HEK293 (cell line): Measurements from ENCODE around the gene STK40.

Experiments
- CTCF ChIP-seq: fragments of 450-650 bp; formaldehyde crosslinking; IDR thresholded peaks from 2 replicates; pipeline ENCODE4 v1.5.1; 2016; ENCODE audit warnings: missing biosample characterization, missing genetic modification characterization
- GFI1B ChIP-seq: fragments of 450-650 bp; formaldehyde crosslinking; IDR thresholded peaks from 2 replicates; pipeline ENCODE4 v1.5.1; 2016; ENCODE audit warnings: missing biosample characterization, missing genetic modification characterization
- GLIS1 ChIP-seq: fragments of 450-650 bp; formaldehyde crosslinking; IDR thresholded peaks from 2 replicates; pipeline ENCODE4 v1.5.1; 2016; ENCODE audit warnings: missing biosample characterization, missing genetic modification characterization
- KLF1 ChIP-seq: fragments of 450-650 bp; formaldehyde crosslinking; IDR thresholded peaks from 2 replicates; pipeline ENCODE4 v1.5.1; 2016; ENCODE audit warnings: missing biosample characterization, missing genetic modification characterization
- KLF9 ChIP-seq: fragments of 450-650 bp; formaldehyde crosslinking; IDR thresholded peaks from 2 replicates; pipeline ENCODE4 v1.5.1; 2016; ENCODE audit warnings: missing biosample characterization, missing genetic modification characterization, low read depth
- PATZ1 ChIP-seq: fragments of 450-650 bp; formaldehyde crosslinking; IDR thresholded peaks from 2 replicates; pipeline ENCODE4 v1.5.1; 2016; ENCODE audit warnings: missing biosample characterization, missing genetic modification characterization
- PRDM10 ChIP-seq: fragments of 450-650 bp; formaldehyde crosslinking; IDR thresholded peaks from 2 replicates; pipeline ENCODE4 v1.5.1; 2016; ENCODE audit warnings: missing biosample characterization, missing genetic modification characterization
- SP3 ChIP-seq: fragments of 450-650 bp; formaldehyde crosslinking; IDR thresholded peaks from 2 replicates; pipeline ENCODE4 v1.5.1; 2016; ENCODE audit warnings: missing biosample characterization, missing genetic modification characterization
- ZBTB21 ChIP-seq: fragments of 450-650 bp; formaldehyde crosslinking; IDR thresholded peaks from 2 replicates; pipeline ENCODE4 v1.5.1; 2017; ENCODE audit warnings: missing biosample characterization, missing genetic modification characterization
- ZBTB26 ChIP-seq: fragments of 450-650 bp; formaldehyde crosslinking; optimal IDR thresholded peaks from 2 replicates; pipeline ENCODE3; 2016; ENCODE audit warnings: missing biosample characterization, mild to moderate bottlenecking, missing genetic modification characterization
- ZFP37 ChIP-seq: fragments of 450-650 bp; formaldehyde crosslinking; IDR thresholded peaks from 2 replicates; pipeline ENCODE4 v1.5.1; 2016; ENCODE audit warnings: missing biosample characterization, missing genetic modification characterization
- ZNF121 ChIP-seq: fragments of 450-650 bp; formaldehyde crosslinking; IDR thresholded peaks from 2 replicates; pipeline ENCODE4 v1.5.1; 2016; ENCODE audit warnings: missing biosample characterization, missing genetic modification characterization
- ZNF214 ChIP-seq: fragments of 450-650 bp; formaldehyde crosslinking; IDR thresholded peaks from 2 replicates; pipeline ENCODE4 v1.5.1; 2017; ENCODE audit warnings: missing biosample characterization, mild to moderate bottlenecking, missing genetic modification characterization, borderline replicate concordance
- ZNF223 ChIP-seq: fragments of 450-650 bp; formaldehyde crosslinking; IDR thresholded peaks from 2 replicates; pipeline ENCODE4 v1.5.1; 2016; ENCODE audit warnings: missing biosample characterization, missing genetic modification characterization
- ZNF24 ChIP-seq: fragments of 450-650 bp; formaldehyde crosslinking; IDR thresholded peaks from 2 replicates; pipeline ENCODE4 v1.5.1; 2016; ENCODE audit warnings: missing biosample characterization, missing genetic modification characterization
- ZNF341 ChIP-seq: fragments of 450-650 bp; formaldehyde crosslinking; IDR thresholded peaks from 2 replicates; pipeline ENCODE4; 2016; ENCODE audit warnings: low read depth, missing biosample characterization, missing genetic modification characterization
- ZNF501 ChIP-seq: fragments of 450-650 bp; formaldehyde crosslinking; IDR thresholded peaks from 2 replicates; pipeline ENCODE4 v1.5.1; 2016; ENCODE audit warnings: missing biosample characterization, missing genetic modification characterization
- ZNF518A ChIP-seq: fragments of 450-650 bp; formaldehyde crosslinking; conservative IDR thresholded peaks from 2 replicates; pipeline ENCODE4 v1.5.1; 2016; ENCODE audit warnings: low read depth, missing biosample characterization, missing genetic modification characterization
- ZNF580 ChIP-seq: fragments of 450-650 bp; formaldehyde crosslinking; IDR thresholded peaks from 2 replicates; pipeline ENCODE4 v1.5.1; 2016; ENCODE audit warnings: missing biosample characterization, missing genetic modification characterization
- ZNF600 ChIP-seq: fragments of 450-650 bp; formaldehyde crosslinking; IDR thresholded peaks from 2 replicates; pipeline ENCODE4 v1.5.1; 2016; ENCODE audit warnings: missing biosample characterization, missing genetic modification characterization
- ZNF645 ChIP-seq: fragments of 450-650 bp; formaldehyde crosslinking; IDR thresholded peaks from 2 replicates; pipeline ENCODE4; 2016; ENCODE audit warnings: missing biosample characterization, missing genetic modification characterization
- ZNF664 ChIP-seq: fragments of 450-650 bp; formaldehyde crosslinking; IDR thresholded peaks from 2 replicates; pipeline ENCODE4 v1.5.1; 2016; ENCODE audit warnings: missing biosample characterization, missing genetic modification characterization
- ZSCAN16 ChIP-seq: fragments of 450-650 bp; formaldehyde crosslinking; IDR thresholded peaks from 2 replicates; pipeline ENCODE4 v1.5.1; 2016; ENCODE audit warnings: missing biosample characterization, missing genetic modification characterization

The STK40 gene

GRCh38 chr1:36400825-36401601 lies 15.3 kb upstream of the STK40 start (continued):
- peak; percentile 37; the same call in 1 of the 2 replicates for TF ChIP-seq PRDM10 (tag by site-specific recombination)
- peak; percentile 91 for TF ChIP-seq ZNF580
- TF ChIP-seq ZNF121 (tag by site-specific recombination) = peak; percentile 53; the same call in 1 of the 2 replicates
- peak; percentile 81 for TF ChIP-seq ZNF600 (tag by site-specific recombination)
- no peak for TF ChIP-seq ZSCAN16
- TF ChIP-seq ZFP37 = no peak
- TF ChIP-seq ZBTB26 (tag by site-specific recombination) = peak; percentile 17
- TF ChIP-seq PATZ1 (tag by site-specific recombination) = peak; percentile 84
- TF ChIP-seq SP3 = peak; percentile 70; the same call in 1 of the 2 replicates
- TF ChIP-seq ZNF501 (tag by site-specific recombination) = 0 out of 2 replicates have a peak, but pooled peaks have one; percentile 31
- TF ChIP-seq ZNF518A = peak; percentile 32
- peak; percentile 25; the same call in 1 of the 2 replicates for TF ChIP-seq CTCF
- peak; percentile 82 for TF ChIP-seq KLF9 (tag by site-specific recombination)
- TF ChIP-seq ZNF223 (tag by site-specific recombination) = no peak
- TF ChIP-seq ZBTB21 (tag by site-specific recombination) = peak; percentile 44; the same call in 1 of the 2 replicates
- 0 out of 2 replicates have a peak, but pooled peaks have one; percentile 7 for TF ChIP-seq ZNF664 (tag by site-specific recombination)
- no peak for TF ChIP-seq ZNF214 (tag by site-specific recombination)
- TF ChIP-seq ZNF24 (tag by site-specific recombination) = peak; percentile 51; the same call in 1 of the 2 replicates
- TF ChIP-seq GLIS1 (tag by site-specific recombination) = peak; percentile 84
- peak; percentile 61 for TF ChIP-seq KLF1
- peak; percentile 86 for TF ChIP-seq ZNF341 (tag by site-specific recombination)
- 0 out of 2 replicates have a peak, but pooled peaks have one; percentile 41 for TF ChIP-seq ZNF645 (tag by site-specific recombination)
- no peak for TF ChIP-seq GFI1B (tag by site-specific recombination)
